Astrocyte of the spinal cord (primary cell): ENCODE results near the gene TMPRSS9.

Source experiments
- DNase-seq: peaks from one replicate; pipeline ENCODE4 v3.0.0; 2011; ENCODE audit warnings: low read depth, low spot score
- H3K4me3 ChIP-seq: 2 replicates; pipeline ENCODE4 v1.5.1; 2011; ENCODE audit warnings: low read depth, mild to moderate bottlenecking, low read length, moderate library complexity
- in situ Hi-C: cut with HindIII; loops from 2 replicates; pipeline ENCODE4 v1.10.0; 2017; ENCODE audit warnings: low sequenced_read_pairs
- TF ChIP-seq, protein P1 (sequence below): IDR thresholded peaks from 2 replicates; pipeline ENCODE4 v1.5.1; 2012; ENCODE audit warnings: low read depth, mild to moderate bottlenecking, low read length, inconsistent platforms

The TMPRSS9 gene

DNA sequence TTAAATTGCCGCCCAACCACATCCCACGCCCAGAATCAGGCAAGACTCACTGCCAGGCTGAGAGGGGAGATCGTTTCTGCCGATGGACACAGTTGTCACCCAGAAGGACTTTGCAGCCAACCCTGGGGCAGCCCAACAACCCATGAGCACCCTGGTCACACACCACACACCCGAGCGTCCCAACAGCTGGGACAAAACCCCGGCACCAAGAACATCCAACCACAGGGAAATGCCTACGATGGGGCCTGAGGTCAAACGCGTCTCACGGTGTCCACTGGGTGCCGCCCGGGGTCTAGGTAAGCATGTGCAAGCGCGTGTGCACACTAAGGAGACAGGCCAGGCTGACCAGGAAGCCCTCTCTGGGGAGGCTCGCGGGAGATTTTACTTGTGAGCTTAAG, 83.7 kb downstream of the TMPRSS9 start:
- TF ChIP-seq, protein P1, sequence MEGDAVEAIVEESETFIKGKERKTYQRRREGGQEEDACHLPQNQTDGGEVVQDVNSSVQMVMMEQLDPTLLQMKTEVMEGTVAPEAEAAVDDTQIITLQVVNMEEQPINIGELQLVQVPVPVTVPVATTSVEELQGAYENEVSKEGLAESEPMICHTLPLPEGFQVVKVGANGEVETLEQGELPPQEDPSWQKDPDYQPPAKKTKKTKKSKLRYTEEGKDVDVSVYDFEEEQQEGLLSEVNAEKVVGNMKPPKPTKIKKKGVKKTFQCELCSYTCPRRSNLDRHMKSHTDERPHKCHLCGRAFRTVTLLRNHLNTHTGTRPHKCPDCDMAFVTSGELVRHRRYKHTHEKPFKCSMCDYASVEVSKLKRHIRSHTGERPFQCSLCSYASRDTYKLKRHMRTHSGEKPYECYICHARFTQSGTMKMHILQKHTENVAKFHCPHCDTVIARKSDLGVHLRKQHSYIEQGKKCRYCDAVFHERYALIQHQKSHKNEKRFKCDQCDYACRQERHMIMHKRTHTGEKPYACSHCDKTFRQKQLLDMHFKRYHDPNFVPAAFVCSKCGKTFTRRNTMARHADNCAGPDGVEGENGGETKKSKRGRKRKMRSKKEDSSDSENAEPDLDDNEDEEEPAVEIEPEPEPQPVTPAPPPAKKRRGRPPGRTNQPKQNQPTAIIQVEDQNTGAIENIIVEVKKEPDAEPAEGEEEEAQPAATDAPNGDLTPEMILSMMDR = no peak
- no peak overlapping the region for H3K4me3 ChIP-seq
- no peak for DNase-seq
- in situ Hi-C loops = no loop called here

DNA sequence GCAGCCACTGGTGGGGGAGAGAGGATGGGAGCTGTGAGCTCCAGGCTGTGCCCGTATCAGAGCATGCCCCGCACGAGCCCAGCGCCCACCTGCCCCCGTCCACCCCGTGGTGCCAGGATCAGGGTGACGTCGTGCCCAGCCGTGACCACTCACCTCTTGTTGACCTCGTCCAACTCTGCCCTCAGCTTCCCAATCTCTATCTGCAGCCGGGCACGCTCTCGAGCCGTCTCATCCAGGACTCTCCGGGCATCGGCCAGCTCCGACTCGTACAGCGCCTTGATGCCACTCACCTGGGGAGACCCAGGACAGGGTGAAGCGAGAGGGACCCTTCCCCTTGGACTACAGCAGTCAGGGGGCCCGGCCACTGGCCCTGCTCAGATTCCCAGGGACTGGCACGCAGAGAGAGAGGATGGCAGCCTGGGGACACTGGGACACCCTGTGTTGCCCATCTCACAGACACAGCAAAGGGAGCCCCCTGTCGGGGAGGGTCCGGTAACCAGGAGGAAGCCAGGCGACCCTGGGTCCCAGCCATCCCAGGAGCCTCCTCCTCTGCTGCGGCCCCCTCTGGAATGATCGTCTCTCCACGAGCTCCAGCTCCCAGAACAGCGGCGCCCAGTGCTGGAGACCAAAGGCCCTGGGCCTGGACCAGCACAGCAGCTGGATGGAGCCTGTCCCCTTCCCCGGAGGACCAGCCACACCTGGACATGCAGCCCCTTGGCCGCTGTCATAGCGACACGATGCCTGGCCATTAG, 84.4 kb downstream of the TMPRSS9 start:
- no peak for DNase-seq
- TF ChIP-seq, protein P1 = no peak

DNA sequence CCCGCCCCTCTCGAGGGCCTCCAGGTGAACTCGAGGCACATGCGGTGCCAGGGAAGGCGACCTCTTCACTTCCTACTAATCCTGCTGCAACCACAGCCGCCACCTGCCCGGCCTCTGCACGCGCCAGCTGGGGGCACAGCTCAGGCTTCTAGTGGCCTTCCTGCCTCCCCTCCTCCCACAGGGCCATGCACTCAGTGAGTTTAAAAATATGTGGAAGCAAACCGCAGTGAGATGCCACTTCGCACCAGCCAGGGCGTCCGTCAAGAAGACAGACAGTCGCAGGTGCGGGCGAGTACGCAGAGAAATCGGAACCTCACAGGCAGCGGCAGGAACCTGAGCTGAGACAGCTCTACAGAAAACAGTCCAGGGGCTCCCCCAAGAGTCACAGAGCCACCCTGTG, 86.3 kb downstream of the TMPRSS9 start:
- no peak overlapping the region for H3K4me3 ChIP-seq
- TF ChIP-seq, protein P1 = no peak
- no peak for DNase-seq
- in situ Hi-C loops = no loop called here

More for the DNA sequence above, 84.4 kb downstream of the TMPRSS9 start:
- H3K4me3 ChIP-seq = no peak overlapping the region
- in situ Hi-C loops = no loop called here

DNA sequence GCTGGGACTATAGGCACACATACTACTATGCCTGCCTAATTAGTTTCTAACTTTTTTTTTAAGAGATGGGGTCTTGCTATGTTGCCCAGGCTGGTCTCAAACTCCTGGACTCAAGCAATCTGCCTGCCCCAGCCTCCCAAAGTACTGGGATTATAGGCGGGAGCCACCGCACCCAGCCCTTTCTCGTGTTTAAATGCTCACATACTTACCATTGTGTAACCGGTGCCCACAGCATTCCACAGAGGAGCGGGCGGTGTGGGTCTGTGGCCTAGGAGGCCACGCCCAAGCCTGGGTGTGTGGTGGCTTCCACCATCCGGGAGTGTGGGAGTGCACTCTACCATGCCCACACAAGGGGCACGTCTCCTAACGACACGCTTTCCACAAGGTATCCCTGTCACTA, 89.0 kb downstream of the TMPRSS9 start:
- no peak overlapping the region for H3K4me3 ChIP-seq
- no peak for DNase-seq
- TF ChIP-seq, protein P1 = no peak
- in situ Hi-C loops = no loop called here

DNA sequence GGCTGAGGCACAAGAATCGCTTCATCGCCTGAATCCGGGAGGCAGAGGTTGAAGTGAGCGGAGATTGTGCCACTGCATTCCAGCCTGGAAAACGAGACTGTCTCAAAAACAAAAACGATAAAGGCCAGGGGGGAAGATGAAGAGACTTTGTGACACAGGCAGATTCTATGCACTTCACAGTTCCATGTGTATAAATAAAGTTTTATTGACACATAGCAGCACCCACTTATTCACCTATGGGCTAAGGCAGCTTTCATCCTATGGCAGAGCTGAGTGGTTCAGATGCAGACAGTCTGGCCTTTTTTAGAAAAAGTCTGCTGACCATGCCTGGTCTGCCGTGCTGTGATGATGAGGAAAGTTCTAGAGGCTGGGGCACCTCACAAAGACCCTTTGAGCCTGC, 91.1 kb downstream of the TMPRSS9 start:
- H3K4me3 ChIP-seq = no peak overlapping the region
- in situ Hi-C loops = no loop called here
- DNase-seq = no peak
- TF ChIP-seq, protein P1 = no peak

DNA sequence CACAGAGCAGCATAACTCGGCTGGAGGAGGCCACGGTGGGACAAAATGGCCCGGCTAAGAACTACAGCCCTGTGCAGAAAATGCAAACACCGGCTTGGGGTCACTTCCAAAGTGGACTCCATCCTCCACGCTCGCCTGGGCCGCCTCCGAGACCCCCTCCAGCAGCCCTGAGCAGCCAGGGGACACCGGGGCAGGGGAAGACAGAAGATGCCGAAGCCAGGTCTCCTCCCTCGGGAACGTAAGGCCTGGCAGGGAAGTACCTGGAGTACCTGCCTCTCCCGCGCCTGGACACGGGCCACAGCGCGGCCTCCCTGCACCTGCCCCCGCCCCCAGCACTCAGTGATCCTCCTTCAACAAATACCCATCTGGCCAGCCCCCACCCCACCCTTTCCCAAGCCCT, 91.7 kb downstream of the TMPRSS9 start:
- no peak overlapping the region for H3K4me3 ChIP-seq
- TF ChIP-seq, protein P1 = no peak
- no peak for DNase-seq
- in situ Hi-C loops = no loop called here
